ENCODE data around the gene ENTHD1. TPM values are rescaled to one million over a fixed set of nuclear protein-coding genes. Genes with fewer than 3 reads are reported as not detected.

The ENTHD1 gene
- total RNA-seq, 2 donors from 2014 or later = not detected

GRCh38 chr22:39785232-39785631 is 108.3 kb downstream of the ENTHD1 start:
- no peaks in the 10 kb centered on the region for H3K9me3 Mint-ChIP-seq
- WGBS, 2 experiments (ENCODE audit: insufficient coverage in 1 of 2, insufficient read length in 1 of 2) = 86 to 93% methylated on average over 5 of the region's 5 CpGs
- H3K36me3 Mint-ChIP-seq (ENCODE audit: low read depth) = no peaks in the 10 kb centered on the region
- H3K4me1 ChIP-seq (ENCODE audit: control insufficient read depth, insufficient read depth, low read length) = no peaks in the 10 kb centered on the region
- no peak overlapping the region for H3K4me3 ChIP-seq (ENCODE audit: low read length)
- no peak overlapping the region for H3K27ac Mint-ChIP-seq
- DNase-seq = no peak
- H3K27ac ChIP-seq (ENCODE audit: low read depth, low read length) = no peak overlapping the region
- H3K9ac ChIP-seq (ENCODE audit: extremely low read depth, low read length, poor library complexity, severe bottlenecking) = no peak overlapping the region
- peaks cover 4% of the 10 kb centered on the region for H3K27me3 Mint-ChIP-seq (ENCODE audit: insufficient read depth)
- no peaks in the 10 kb centered on the region for H3K9me3 ChIP-seq (ENCODE audit: control insufficient read depth, low read length)
- TF ChIP-seq, protein P1, sequence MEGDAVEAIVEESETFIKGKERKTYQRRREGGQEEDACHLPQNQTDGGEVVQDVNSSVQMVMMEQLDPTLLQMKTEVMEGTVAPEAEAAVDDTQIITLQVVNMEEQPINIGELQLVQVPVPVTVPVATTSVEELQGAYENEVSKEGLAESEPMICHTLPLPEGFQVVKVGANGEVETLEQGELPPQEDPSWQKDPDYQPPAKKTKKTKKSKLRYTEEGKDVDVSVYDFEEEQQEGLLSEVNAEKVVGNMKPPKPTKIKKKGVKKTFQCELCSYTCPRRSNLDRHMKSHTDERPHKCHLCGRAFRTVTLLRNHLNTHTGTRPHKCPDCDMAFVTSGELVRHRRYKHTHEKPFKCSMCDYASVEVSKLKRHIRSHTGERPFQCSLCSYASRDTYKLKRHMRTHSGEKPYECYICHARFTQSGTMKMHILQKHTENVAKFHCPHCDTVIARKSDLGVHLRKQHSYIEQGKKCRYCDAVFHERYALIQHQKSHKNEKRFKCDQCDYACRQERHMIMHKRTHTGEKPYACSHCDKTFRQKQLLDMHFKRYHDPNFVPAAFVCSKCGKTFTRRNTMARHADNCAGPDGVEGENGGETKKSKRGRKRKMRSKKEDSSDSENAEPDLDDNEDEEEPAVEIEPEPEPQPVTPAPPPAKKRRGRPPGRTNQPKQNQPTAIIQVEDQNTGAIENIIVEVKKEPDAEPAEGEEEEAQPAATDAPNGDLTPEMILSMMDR (conservative IDR thresholded peaks at IDR 0.05) = no peak
- H3K4me1 Mint-ChIP-seq = no peaks in the 10 kb centered on the region
- no peaks in the 10 kb centered on the region for H3K36me3 ChIP-seq (ENCODE audit: control insufficient read depth, insufficient read depth, low read length)
- peaks cover 7% of the 10 kb centered on the region for H3K27me3 ChIP-seq (ENCODE audit: control insufficient read depth, insufficient read depth, low read length, poor library complexity, severe bottlenecking)
- no peak overlapping the region for H3K4me3 Mint-ChIP-seq

DNA sequence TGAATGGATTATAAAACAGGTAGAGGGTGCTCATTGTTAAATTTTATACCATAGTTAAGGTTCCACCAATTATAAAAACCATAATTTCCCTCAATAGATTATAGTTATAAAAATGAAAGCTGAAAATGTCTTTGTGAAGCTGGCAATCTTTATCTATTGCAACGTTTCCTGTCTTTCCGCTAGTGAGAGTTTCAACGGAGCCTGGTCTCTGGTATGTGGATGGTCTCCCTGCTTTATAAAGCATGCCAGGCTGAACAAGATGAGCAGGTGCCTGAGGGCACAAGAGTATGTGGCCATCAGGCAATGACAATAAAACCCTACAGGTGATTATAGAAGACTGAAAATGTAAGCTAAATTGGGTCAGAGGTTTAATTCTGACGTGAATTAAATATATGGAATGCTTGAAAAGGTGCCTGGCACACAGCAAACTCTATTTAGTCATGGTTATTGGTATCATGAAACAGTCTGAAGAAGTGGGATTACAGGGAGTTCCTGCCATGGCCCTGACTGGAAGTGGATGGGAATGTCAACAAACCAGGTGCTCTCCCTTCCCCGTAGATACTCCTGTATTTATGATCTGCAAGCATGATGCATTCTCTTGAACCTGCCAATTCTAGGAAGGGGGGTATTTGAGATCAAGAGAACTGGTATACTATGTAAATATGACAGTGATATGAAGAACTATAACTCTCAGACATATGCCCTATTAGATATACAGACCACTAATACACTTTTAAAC is 115.7 kb downstream of the ENTHD1 start:
- Histone ChIP-seq H3K9ac (ENCODE audit: extremely low read depth, low read length, poor library complexity, severe bottlenecking) (no peak overlapping the region), H3K27ac (ENCODE audit: low read depth, low read length) (no peak overlapping the region), H3K27me3 (ENCODE audit: control insufficient read depth, insufficient read depth, low read length, poor library complexity, severe bottlenecking) (peaks cover 15% of the 10 kb centered on the region), H3K4me3 (ENCODE audit: low read length) (no peak overlapping the region), H3K36me3 (ENCODE audit: control insufficient read depth, insufficient read depth, low read length) (no peaks in the 10 kb centered on the region), H3K4me1 (ENCODE audit: control insufficient read depth, insufficient read depth, low read length) (peaks cover 5% of the 10 kb centered on the region), H3K9me3 (ENCODE audit: control insufficient read depth, low read length) (no peaks in the 10 kb centered on the region)
- Mint-ChIP-seq H3K27me3 (ENCODE audit: insufficient read depth) (peaks cover 9% of the 10 kb centered on the region), H3K27ac (no peak overlapping the region), H3K9me3 (no peaks in the 10 kb centered on the region), H3K4me3 (no peak overlapping the region), H3K36me3 (ENCODE audit: low read depth) (no peaks in the 10 kb centered on the region), H3K4me1 (peaks cover 11% of the 10 kb centered on the region)
- 88 to 92% methylated on average over 5 of the region's 5 CpGs for WGBS, 2 experiments (ENCODE audit: insufficient coverage in 1 of 2, insufficient read length in 1 of 2)
- no peak for DNase-seq
- TF ChIP-seq, protein P1 (conservative IDR thresholded peaks at IDR 0.05) = no peak

GRCh38 chr22:39776295-39777009 is 117.1 kb downstream of the ENTHD1 start:
- H3K27ac Mint-ChIP-seq = no peak overlapping the region
- Histone ChIP-seq H3K9me3 (ENCODE audit: control insufficient read depth, low read length) (no peaks in the 10 kb centered on the region), H3K27ac (ENCODE audit: low read depth, low read length) (no peak overlapping the region), H3K9ac (ENCODE audit: extremely low read depth, low read length, poor library complexity, severe bottlenecking) (no peak overlapping the region), H3K27me3 (ENCODE audit: control insufficient read depth, insufficient read depth, low read length, poor library complexity, severe bottlenecking) (peaks cover 15% of the 10 kb centered on the region), H3K4me1 (ENCODE audit: control insufficient read depth, insufficient read depth, low read length) (peaks cover 5% of the 10 kb centered on the region), H3K36me3 (ENCODE audit: control insufficient read depth, insufficient read depth, low read length) (no peaks in the 10 kb centered on the region), H3K4me3 (ENCODE audit: low read length) (no peak overlapping the region)
- H3K36me3 Mint-ChIP-seq (ENCODE audit: low read depth) = no peaks in the 10 kb centered on the region
- no peaks in the 10 kb centered on the region for H3K9me3 Mint-ChIP-seq
- no peak overlapping the region for H3K4me3 Mint-ChIP-seq
- 95 to 100% methylated on average over 1 to 2 of the region's 2 CpGs for WGBS, 2 experiments (ENCODE audit: insufficient coverage in 1 of 2, insufficient read length in 1 of 2)
- peaks cover 6% of the 10 kb centered on the region for H3K27me3 Mint-ChIP-seq (ENCODE audit: insufficient read depth)
- no peak for DNase-seq
- peaks cover 11% of the 10 kb centered on the region for H3K4me1 Mint-ChIP-seq
- TF ChIP-seq, protein P1 (conservative IDR thresholded peaks at IDR 0.05) = no peak
